DMS153 (cell line): ENCODE results near the gene TMSB15C.
"Not testable (repeated sequence)": the region's sequence is repeated elsewhere in the genome, so short reads cannot be mapped to it uniquely, and the experiment has no call there.

Experiments used
- DNase-seq: peaks from one replicate; lab custom pipeline; 2025; lab: John Stamatoyannopoulos, UW

The TMSB15C gene

GRCh38 chrX:104075778-104076445 is at the start of gene TMSB15C:
TSS of gene TMSB15C (minus strand) at chrX:104076236.
- not testable (repeated sequence) for DNase-seq

- no peak for DNase-seq
Measured at GRCh38 chrX:104122829-104123228, 46.8 kb upstream of the TMSB15C start.

- peak; percentile 1 for DNase-seq
Measured at GRCh38 chrX:104118765-104119164, 42.7 kb upstream of the TMSB15C start.

DNA sequence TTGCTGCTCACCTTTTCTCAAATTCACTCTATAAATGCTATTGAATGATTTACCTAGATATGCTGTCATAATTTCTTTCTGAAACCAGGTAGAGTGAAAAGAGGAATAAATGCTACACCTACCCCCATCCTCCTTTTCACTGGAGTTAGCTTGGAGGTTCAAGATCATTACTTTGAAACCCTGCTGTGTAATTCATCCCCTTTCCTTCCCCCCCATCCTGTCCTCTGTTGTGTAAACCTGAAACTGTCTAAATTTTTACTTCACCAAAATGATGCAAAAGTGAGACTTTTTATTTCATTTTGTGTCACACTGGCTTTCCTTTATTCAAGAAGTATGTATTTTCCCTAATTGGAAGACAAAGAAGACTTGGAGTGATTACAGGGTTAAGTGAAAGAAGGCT is 41.7 kb upstream of the TMSB15C start:
- DNase-seq, result no peak

DNA sequence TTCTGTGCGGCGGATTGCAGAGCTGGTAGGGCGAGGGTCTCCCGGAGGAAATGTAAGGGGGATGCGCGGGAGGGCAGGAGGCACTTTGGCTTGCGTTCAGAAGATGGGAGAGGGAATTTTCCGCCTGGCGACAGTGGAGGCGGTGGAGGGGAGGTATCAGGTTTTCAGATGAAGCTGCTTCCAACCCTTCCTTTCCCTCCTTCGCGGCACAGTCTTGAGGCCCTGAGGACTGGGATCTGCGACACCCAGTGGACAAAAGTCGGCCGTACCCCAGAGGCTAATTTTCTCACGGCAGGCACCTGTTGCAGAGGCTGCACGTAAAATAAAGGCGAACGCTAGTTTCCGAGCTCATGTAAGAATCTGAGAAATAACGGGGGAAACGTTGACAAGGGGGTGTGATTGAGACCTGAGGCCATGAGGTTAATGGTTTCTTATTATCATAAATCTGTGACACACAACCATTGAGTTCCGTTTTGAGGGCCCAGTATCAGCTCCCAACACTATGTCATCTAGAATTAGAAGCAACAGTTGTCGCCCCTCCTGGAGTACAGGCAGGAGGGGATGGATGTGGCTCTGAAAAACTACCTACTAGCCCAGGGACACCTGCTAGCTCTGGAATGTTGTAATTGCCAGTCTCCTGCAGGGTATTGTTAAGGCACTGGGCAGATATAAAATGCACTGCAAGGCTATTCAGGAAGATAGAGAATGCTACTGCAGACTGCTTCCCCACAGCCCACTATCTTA is 37.4 kb upstream of the TMSB15C start:
- DNase-seq, result peak; percentile 0

- peak; percentile 35 for DNase-seq
Measured at GRCh38 chrX:104112326-104112951, 36.4 kb upstream of the TMSB15C start, which contains the start of gene ZCCHC18. TSS of gene ZCCHC18 (plus strand) at chrX:104112523. CDS start at chrX:104114112, 1,589 bp downstream.

GRCh38 chrX:104110491-104111240 is 34.6 kb upstream of the TMSB15C start:
- not testable (repeated sequence) for DNase-seq

GRCh38 chrX:104108955-104109354 is 32.9 kb upstream of the TMSB15C start:
- no peak for DNase-seq

- DNase-seq, result no peak
Measured at GRCh38 chrX:104105330-104106262, 29.6 kb upstream of the TMSB15C start.

DNA sequence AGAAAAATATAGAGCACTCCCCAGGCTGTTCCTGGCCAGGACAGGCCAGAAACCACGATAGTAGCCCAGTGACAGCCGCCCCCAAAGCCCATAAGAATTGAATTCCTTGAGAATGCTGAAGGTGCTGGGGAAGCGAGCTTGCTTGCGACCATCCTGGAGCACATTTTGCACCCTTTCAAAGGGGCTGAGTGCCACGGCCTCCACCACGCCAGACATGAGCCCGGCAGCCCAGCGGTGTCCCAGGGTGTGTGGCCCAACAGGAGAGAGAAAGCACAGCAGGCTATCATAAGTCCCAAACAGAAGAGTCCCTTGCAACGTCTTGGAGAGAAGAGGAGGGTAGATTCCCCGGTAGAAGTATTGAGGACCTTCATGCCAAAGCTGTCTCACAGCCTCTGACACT is 28.6 kb upstream of the TMSB15C start:
- DNase-seq, result no peak

- no peak for DNase-seq
Measured at GRCh38 chrX:104098919-104099318, 22.9 kb upstream of the TMSB15C start.

GRCh38 chrX:104098151-104098808 is 22.2 kb upstream of the TMSB15C start:
- peak; percentile 56 for DNase-seq

DNA sequence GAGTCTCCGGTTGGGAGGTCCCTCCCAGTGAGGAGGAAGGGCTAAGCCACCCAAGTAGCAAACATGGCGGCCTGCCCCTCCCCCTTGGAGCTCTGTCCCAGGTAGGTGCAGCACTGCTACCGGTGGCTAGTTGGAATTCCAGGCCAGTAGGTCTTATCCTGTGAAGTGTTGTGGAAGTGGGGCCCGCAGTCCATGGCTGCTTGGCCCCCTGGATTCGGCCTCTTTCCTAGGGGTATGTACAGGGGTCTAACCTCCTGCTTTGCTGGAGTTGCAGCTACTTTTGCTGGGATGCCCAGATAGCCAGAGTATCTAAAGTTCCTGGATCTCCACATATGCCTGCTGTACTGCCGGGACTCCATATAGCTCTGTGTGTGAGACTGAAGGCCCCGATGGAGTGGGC is 9.9 kb upstream of the TMSB15C start:
- no peak for DNase-seq

DNA sequence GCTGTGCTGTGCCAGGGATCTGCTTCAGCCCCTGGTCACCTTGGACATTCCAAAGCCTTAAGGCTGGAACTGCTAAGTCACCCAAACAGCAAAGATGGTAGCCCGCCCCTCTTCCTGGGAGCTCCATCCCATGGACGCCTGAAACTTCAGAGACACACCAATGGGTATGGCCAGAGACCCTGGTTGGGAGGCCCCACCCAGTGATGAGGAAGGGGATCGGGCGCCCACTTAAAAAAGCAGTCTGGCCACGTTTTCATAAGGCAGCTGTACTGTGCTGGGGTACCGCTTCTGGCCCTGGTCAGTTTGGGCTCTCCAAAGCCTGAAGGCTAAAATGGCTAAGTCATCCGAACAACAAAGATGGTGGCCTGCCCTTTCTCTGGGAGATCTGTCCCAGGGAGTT is 9.4 kb upstream of the TMSB15C start:
- DNase-seq, result no peak

- no peak for DNase-seq
Measured at GRCh38 chrX:104084534-104085277, 8.7 kb upstream of the TMSB15C start.

- DNase-seq, result no peak
Measured at GRCh38 chrX:104084063-104084462, 8.0 kb upstream of the TMSB15C start.

DNA sequence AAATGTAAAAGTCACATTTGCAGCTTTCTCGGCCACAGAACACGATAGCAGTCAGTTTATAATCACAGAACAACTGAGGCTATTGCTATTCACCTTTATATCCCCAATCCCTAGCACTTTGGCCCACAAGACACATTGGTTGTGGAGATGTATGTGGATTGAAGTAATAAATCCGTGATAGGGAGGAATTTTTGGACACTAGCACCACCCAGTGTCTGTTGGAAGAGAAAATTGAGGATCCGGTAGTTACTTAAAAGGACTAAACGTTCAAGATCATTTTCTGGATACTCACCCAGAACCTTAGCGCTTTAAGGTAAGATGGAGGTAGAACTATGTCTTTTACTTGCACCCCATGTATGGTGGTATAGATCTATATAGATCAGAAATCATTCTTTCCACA is 1.8 kb upstream of the TMSB15C start:
- not testable (repeated sequence) for DNase-seq

GRCh38 chrX:104062636-104063035 is 13.4 kb downstream of the TMSB15C start:
- not testable (repeated sequence) for DNase-seq

GRCh38 chrX:104054956-104055355 is 21.1 kb downstream of the TMSB15C start:
- DNase-seq, result not testable (repeated sequence)

- no peak for DNase-seq
Measured at GRCh38 chrX:104047171-104047570, 28.9 kb downstream of the TMSB15C start.
